Sigmoid colon (tissue), 7 donors: ENCODE results near the gene UGP2. TPM values are rescaled to one million over a fixed set of nuclear protein-coding genes. Genes with fewer than 3 reads are reported as not detected.

Experiments
- DNase-seq: peaks from one replicate; pipeline ENCODE4 v3.0.0-alpha.2; 2019
- H3K27ac ChIP-seq, 4 donors: fragments of 200-600 bp; sonication (generic); one replicate each; pipeline ENCODE4 v1.5.1; 2016 to 2019; ENCODE audit warnings: mild to moderate bottlenecking in 1 of 4
- H3K27me3 ChIP-seq, 3 donors: fragments of 200-600 bp; sonication (generic); one replicate each; pipeline ENCODE4 v1.5.1; 2019; ENCODE audit warnings: mild to moderate bottlenecking in 1 of 3
- H3K36me3 ChIP-seq, 4 donors: fragments of 200-600 bp; sonication (generic); one replicate each; pipeline ENCODE4 v1.5.1; 2016 to 2019
- H3K4me1 ChIP-seq, 4 donors: fragments of 200-600 bp; sonication (generic); one replicate each; pipeline ENCODE4 v1.5.1; 2017 to 2019
- H3K4me3 ChIP-seq, 4 donors: fragments of 200-600 bp; sonication (generic); one replicate each; pipeline ENCODE4 v1.5.1; 2017 to 2019; ENCODE audit warnings: mild to moderate bottlenecking in 2 of 4, moderate library complexity in 1 of 4
- H3K9me3 ChIP-seq, 4 donors: fragments of 200-600 bp in 3 of 4; sonication (generic) in 3 of 4; one replicate each; pipeline versions ENCODE4 v1.5.1 to v1.6.1; 2013 to 2019
- CTCF ChIP-seq, 4 experiments: fragments of 450-650 bp in 3 of 4; fragments of 200-600 bp in 1 of 4; IDR thresholded peaks; one replicate each; pipeline ENCODE4 v1.5.1; 2016 to 2019; ENCODE audit warnings: antibody characterized with exemption in 4 of 4, mild to moderate bottlenecking in 3 of 4, moderate library complexity in 2 of 4
- EP300 ChIP-seq, 4 donors: sonication (generic); formaldehyde crosslinking; IDR thresholded peaks; one replicate each; pipeline ENCODE4 v1.6.1; 2017; ENCODE audit warnings: antibody characterized with exemption in 4 of 4
- POLR2A ChIP-seq, 2 donors: fragments of 450-650 bp; IDR thresholded peaks; one replicate each; pipeline ENCODE4 v1.6.1; 2016; ENCODE audit warnings: antibody characterized with exemption in 2 of 2, mild to moderate bottlenecking in 2 of 2, moderate library complexity in 2 of 2
- POLR2AphosphoS5 ChIP-seq, 4 donors: sonication (generic); formaldehyde crosslinking; IDR thresholded peaks; one replicate each; pipeline ENCODE4 v1.6.1; 2017; ENCODE audit warnings: antibody characterized with exemption in 4 of 4
- WGBS, 2 donors: extraction: QIAGEN DNeasy Blood & Tissue Kit; methylation state at CpG; one replicate each; pipeline ENCODE4 v1.1.7; 2013; 5-methylcytosine and 5-hydroxymethylcytosine counted together
- intact Hi-C: fragments of 100-400 bp; cut with DNase I; formaldehyde crosslinking; loops from one replicate; pipeline ENCODE4 v1.15.1; 2023
- polyA plus RNA-seq, 3 donors: library from polyadenylated mRNA; stranded (reverse); fragments of 200-250 nt; gene quantifications; one replicate each; pipeline ENCODE4 v1.2.3, GENCODE V29; 2013
- total RNA-seq, 4 donors: library from RNA; depleted of rRNA; stranded (reverse); fragments of >200 nt; gene quantifications; one replicate each; pipeline ENCODE4 v1.1.0, GENCODE V29; 2016
- donor health status: healthy with polysubstance abuse.
- donor health status: Bipolar disorder and iron deficiency.
- donor health status: healthy.

Gene UGP2
- total and polyA plus RNA-seq, 7 donors, result 132 to 809 (median 195) TPM

- WGBS, 2 donors, result 1 to 3% methylated on average over 24 of the region's 24 CpGs
- no peaks in the 10 kb centered on the region for H3K9me3 ChIP-seq
- H3K27me3 ChIP-seq, result no peaks in the 10 kb centered on the region
- H3K4me3 ChIP-seq, result peak overlapping the region; percentile 81 to 97 (median 95)
- H3K27ac ChIP-seq, result peak overlapping the region; percentile 93 to 100 (median 98)
- TF ChIP-seq POLR2A (IDR thresholded peaks at IDR 0.05) (peak; percentile 51), CTCF (IDR thresholded peaks at IDR 0.05) (peak in 2 of 4 experiments; percentile 6 to 8), POLR2AphosphoS5 (IDR thresholded peaks at IDR 0.05) (peak; percentile 56 to 83 (median 73)), EP300 (IDR thresholded peaks at IDR 0.05) (no peak)
- peaks cover 0 to 61% (median 25%) of the 10 kb centered on the region in 4 donors for H3K4me1 ChIP-seq
- no peaks in the 10 kb centered on the region for H3K36me3 ChIP-seq
- peak; percentile 80 for DNase-seq
- intact Hi-C loops, result loop anchor here (5.0 kb wide), 4 partner anchors 45 to 255 kb away; partner anchors contain the start of genes MDH1, VPS54 and WDPCP
These were observed 709 bp downstream of the UGP2 start for GRCh38 chr2:63842149-63843061.

GRCh38 chr2:63843093-63843492 is 1.4 kb downstream of the UGP2 start:
- no peak for DNase-seq
- Histone ChIP-seq H3K4me3 (peak overlapping the region; percentile 81 to 97 (median 95)), H3K27me3 (no peaks in the 10 kb centered on the region), H3K9me3 (no peaks in the 10 kb centered on the region), H3K4me1 (peaks cover 0 to 61% (median 25%) of the 10 kb centered on the region in 4 donors), H3K36me3 (no peaks in the 10 kb centered on the region), H3K27ac (peak overlapping the region; percentile 93 to 100 (median 98))
- 68 to 71% methylated on average over 8 of the region's 8 CpGs for WGBS, 2 donors
- intact Hi-C loops, result loop anchor here (5.0 kb wide), 4 partner anchors 44 to 256 kb away; partner anchors contain the start of genes MDH1, VPS54 and WDPCP
- TF ChIP-seq CTCF (IDR thresholded peaks at IDR 0.05) (no peak), POLR2A (IDR thresholded peaks at IDR 0.05) (no peak), POLR2AphosphoS5 (IDR thresholded peaks at IDR 0.05) (no peak), EP300 (IDR thresholded peaks at IDR 0.05) (no peak)

GRCh38 chr2:63843791-63844190 is 2.1 kb downstream of the UGP2 start:
- H3K4me1 ChIP-seq, result peaks cover 0 to 62% (median 29%) of the 10 kb centered on the region in 4 donors
- intact Hi-C loops, result loop anchor here (5.0 kb wide), 4 partner anchors 44 to 256 kb away; partner anchors contain the start of genes MDH1, VPS54 and WDPCP
- H3K36me3 ChIP-seq, result no peaks in the 10 kb centered on the region
- no peak overlapping the region for H3K27ac ChIP-seq
- no peaks in the 10 kb centered on the region for H3K27me3 ChIP-seq
- 85 to 88% methylated on average over 2 of the region's 2 CpGs for WGBS, 2 donors
- no peak for DNase-seq
- no peak for TF ChIP-seq POLR2AphosphoS5 (IDR thresholded peaks at IDR 0.05)
- TF ChIP-seq POLR2A (IDR thresholded peaks at IDR 0.05), result no peak
- no peak for TF ChIP-seq CTCF (IDR thresholded peaks at IDR 0.05)
- no peak for TF ChIP-seq EP300 (IDR thresholded peaks at IDR 0.05)
- no peak overlapping the region for H3K4me3 ChIP-seq
- H3K9me3 ChIP-seq, result no peaks in the 10 kb centered on the region

GRCh38 chr2:63844616-63845015 is 2.9 kb downstream of the UGP2 start:
- Histone ChIP-seq H3K4me1 (peaks cover 0 to 69% (median 37%) of the 10 kb centered on the region in 4 donors), H3K36me3 (no peaks in the 10 kb centered on the region), H3K9me3 (no peaks in the 10 kb centered on the region), H3K27ac (no peak overlapping the region), H3K4me3 (no peak overlapping the region), H3K27me3 (no peaks in the 10 kb centered on the region)
- TF ChIP-seq POLR2AphosphoS5 (IDR thresholded peaks at IDR 0.05) (no peak), EP300 (IDR thresholded peaks at IDR 0.05) (no peak), CTCF (IDR thresholded peaks at IDR 0.05) (no peak), POLR2A (IDR thresholded peaks at IDR 0.05) (no peak)
- 78 to 85% methylated on average over 3 of the region's 3 CpGs for WGBS, 2 donors
- DNase-seq, result no peak
- intact Hi-C loops, result loop anchor here (5.0 kb wide), 4 partner anchors 43 to 257 kb away; partner anchors contain the start of genes MDH1, VPS54 and WDPCP
